Right cardiac atrium (tissue), 5 donors: Measurements from ENCODE around the gene MAPK8IP1. TPM values are rescaled to one million over a fixed set of nuclear protein-coding genes. Genes with fewer than 3 reads are reported as not detected.
A peak's percentile ranks its signal among the peaks of the same experiment; 100 is the strongest.
"Not testable (repeated sequence)": the region's sequence is repeated elsewhere in the genome, so short reads cannot be mapped to it uniquely, and the experiment has no call there.

Source experiments
- ATAC-seq, 2 donors: fragments of 200-7000 bp; cut with Tn5 transposase; one replicate each; pipeline versions ENCODE4 v1.8.0 to v1.9.1; 2020; ENCODE audit warnings: moderate library complexity in 2 of 2, mild to moderate bottlenecking in 1 of 2
- DNase-seq, 3 donors: peaks; one replicate each; pipeline ENCODE4 v3.0.0-alpha.2; 2020
- H3K27ac ChIP-seq: one replicate; pipeline ENCODE4 v1.5.1; 2013; ENCODE audit warnings: mild to moderate bottlenecking, low read length, control low read depth, moderate library complexity
- H3K27me3 ChIP-seq: one replicate; pipeline ENCODE4 v1.6.1; 2013; ENCODE audit not compliant: control insufficient read depth, insufficient read depth
- H3K4me1 ChIP-seq: one replicate; pipeline ENCODE4 v1.6.1; 2013; ENCODE audit warnings: low read length; ENCODE audit not compliant: control insufficient read depth, insufficient read depth
- H3K4me3 ChIP-seq: one replicate; pipeline ENCODE4 v1.5.1; 2013; ENCODE audit warnings: low read length, control low read depth
- H3K9me3 ChIP-seq: one replicate; pipeline ENCODE4 v1.6.1; 2013; ENCODE audit warnings: low read length; ENCODE audit not compliant: control insufficient read depth
- WGBS: extraction: QIAGEN DNeasy Blood & Tissue Kit; methylation state at CpG from one replicate; pipeline ENCODE4 v1.1.7; 2013; 5-methylcytosine and 5-hydroxymethylcytosine counted together
- intact Hi-C, 4 donors: fragments of 100-400 bp; cut with DNase I; formaldehyde crosslinking; loops; one replicate each; pipeline versions ENCODE4 v1.11.0 to v1.14.0; 2022 to 2023
- polyA plus RNA-seq: library from polyadenylated mRNA; stranded (reverse); fragments of 200-250 nt; gene quantifications from one replicate; pipeline ENCODE4 v1.2.3, GENCODE V29; 2013
- total RNA-seq, 4 donors: library from RNA; stranded (reverse); fragmentation: NEBNext Ultra II Directional; extraction: Animal tissue kit (Norgen Biotek cat#: 25700); gene quantifications; one replicate each; pipeline ENCODE4 v1.2.1, GENCODE V29; 2021
- donor health status: healthy with polysubstance abuse.
- donor health status: DM: no; HTN: yes; CAD: no.
- donor health status: DM: no; HTN: no; CAD: no.
- donor health status: DM: no; HTN: yes; CAD: no; lungs with severe emphysema.
- donor health status: DM: yes; HTN: yes; CAD: no.

MAPK8IP1 gene
- total and polyA plus RNA-seq, 5 donors = 5.8 to 7.4 (median 6.3) TPM

DNA sequence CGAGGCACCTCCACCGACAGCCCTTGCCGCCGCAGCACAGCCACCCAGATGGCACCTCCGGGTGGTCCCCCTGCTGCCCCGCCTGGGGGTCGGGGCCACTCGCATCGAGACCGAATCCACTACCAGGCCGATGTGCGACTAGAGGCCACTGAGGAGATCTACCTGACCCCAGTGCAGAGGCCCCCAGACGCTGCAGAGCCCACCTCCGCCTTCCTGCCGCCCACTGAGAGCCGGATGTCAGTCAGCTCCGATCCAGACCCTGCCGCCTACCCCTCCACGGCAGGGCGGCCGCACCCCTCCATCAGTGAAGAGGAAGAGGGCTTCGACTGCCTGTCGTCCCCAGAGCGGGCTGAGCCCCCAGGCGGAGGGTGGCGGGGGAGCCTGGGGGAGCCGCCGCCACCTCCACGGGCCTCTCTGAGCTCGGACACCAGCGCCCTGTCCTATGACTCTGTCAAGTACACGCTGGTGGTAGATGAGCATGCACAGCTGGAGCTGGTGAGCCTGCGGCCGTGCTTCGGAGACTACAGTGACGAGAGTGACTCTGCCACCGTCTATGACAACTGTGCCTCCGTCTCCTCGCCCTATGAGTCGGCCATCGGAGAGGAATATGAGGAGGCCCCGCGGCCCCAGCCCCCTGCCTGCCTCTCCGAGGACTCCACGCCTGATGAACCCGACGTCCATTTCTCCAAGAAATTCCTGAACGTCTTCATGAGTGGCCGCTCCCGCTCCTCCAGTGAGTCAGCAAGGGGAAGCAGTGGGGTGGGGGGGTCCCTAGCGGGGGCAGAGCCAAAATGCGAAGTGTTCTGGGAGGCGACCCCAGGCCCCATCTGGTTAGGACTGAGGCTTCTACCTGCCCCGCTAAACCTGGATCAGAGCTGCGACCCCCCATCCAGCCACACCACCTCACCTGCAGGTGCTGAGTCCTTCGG is 17.3 kb downstream of the MAPK8IP1 start:
- Histone ChIP-seq H3K9me3 (no peaks in the 10 kb centered on the region), H3K27ac (no peak overlapping the region), H3K4me1 (peaks cover 7% of the 10 kb centered on the region), H3K27me3 (no peaks in the 10 kb centered on the region), H3K4me3 (no peak overlapping the region)
- 91% methylated on average over 56 of the region's 56 CpGs for WGBS
- intact Hi-C loops = no loop called here
- peak in 2 of 3 donors; percentile 40 to 64 for DNase-seq
- ATAC-seq = no peak

DNA sequence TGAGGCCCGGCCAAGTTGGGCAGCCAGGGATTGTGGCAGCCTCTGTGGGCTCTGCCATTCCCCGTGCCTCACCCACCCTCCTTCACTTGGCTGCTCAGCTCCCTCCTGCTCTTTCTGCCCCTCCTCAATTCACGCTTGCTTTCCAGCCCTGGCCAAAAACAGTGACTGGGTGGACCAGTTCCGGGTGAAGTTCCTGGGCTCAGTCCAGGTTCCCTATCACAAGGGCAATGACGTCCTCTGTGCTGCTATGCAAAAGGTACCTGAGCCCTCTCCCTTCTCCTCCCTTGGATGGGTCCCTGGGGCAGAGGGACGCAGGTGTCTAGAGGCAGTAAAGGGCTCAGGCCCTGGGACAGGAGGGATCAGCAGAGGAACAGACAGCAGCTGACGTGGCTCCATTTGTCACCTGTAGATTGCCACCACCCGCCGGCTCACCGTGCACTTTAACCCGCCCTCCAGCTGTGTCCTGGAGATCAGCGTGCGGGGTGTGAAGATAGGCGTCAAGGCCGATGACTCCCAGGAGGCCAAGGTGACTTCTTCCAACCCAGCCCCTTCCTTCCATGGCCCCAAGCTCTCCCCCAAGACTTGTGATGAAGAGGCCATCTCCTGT is 19.0 kb downstream of the MAPK8IP1 start:
- DNase-seq = no peak
- Histone ChIP-seq H3K4me3 (no peak overlapping the region), H3K27ac (no peak overlapping the region), H3K9me3 (no peaks in the 10 kb centered on the region), H3K4me1 (peaks cover 4% of the 10 kb centered on the region), H3K27me3 (no peaks in the 10 kb centered on the region)
- intact Hi-C loops = no loop called here
- 79% methylated on average over 15 of the region's 15 CpGs for WGBS
- no peak for ATAC-seq

DNA sequence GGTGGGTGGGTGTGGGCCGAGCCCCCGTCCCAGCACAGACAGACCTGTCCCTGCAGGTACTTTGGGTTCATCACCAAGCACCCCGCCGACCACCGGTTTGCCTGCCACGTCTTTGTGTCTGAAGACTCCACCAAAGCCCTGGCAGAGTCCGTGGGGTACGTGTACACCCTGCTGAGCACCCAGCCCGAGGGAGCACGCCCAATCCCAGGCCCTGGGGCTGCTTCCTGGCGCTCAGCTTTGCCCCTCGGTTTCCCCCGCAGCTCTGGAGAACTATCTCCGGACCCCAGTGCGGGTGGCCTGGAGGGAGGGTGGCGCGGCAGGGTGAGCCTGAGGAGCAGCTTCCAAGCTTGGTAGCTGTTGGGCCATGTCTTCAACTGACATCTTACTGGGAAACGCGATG is 19.6 kb downstream of the MAPK8IP1 start:
- intact Hi-C loops = no loop called here
- Histone ChIP-seq H3K4me3 (no peak overlapping the region), H3K4me1 (peaks cover 4% of the 10 kb centered on the region), H3K27ac (no peak overlapping the region), H3K27me3 (no peaks in the 10 kb centered on the region), H3K9me3 (no peaks in the 10 kb centered on the region)
- 92% methylated on average over 19 of the region's 19 CpGs for WGBS
- DNase-seq (no peak), ATAC-seq (no peak)

DNA sequence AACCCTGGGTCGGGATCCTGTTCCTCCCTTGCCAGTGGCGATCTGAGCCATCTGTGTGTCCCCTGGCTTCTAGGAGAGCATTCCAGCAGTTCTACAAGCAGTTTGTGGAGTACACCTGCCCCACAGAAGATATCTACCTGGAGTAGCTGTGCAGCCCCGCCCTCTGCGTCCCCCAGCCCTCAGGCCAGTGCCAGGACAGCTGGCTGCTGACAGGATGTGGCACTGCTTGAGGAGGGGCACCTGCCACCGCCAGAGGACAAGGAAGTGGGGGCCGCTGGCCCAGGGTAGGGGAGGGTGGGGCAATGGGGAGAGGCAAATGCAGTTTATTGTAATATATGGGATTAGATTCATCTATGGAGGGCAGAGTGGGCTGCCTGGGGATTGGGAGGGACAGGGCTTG is 20.1 kb downstream of the MAPK8IP1 start:
- 78% methylated on average over 6 of the region's 6 CpGs for WGBS
- H3K4me3 ChIP-seq, DNase-seq, ATAC-seq, intact Hi-C loops, H3K27me3 ChIP-seq, H3K27ac ChIP-seq, H3K4me1 ChIP-seq, H3K9me3 ChIP-seq: not testable (repeated sequence)

DNA sequence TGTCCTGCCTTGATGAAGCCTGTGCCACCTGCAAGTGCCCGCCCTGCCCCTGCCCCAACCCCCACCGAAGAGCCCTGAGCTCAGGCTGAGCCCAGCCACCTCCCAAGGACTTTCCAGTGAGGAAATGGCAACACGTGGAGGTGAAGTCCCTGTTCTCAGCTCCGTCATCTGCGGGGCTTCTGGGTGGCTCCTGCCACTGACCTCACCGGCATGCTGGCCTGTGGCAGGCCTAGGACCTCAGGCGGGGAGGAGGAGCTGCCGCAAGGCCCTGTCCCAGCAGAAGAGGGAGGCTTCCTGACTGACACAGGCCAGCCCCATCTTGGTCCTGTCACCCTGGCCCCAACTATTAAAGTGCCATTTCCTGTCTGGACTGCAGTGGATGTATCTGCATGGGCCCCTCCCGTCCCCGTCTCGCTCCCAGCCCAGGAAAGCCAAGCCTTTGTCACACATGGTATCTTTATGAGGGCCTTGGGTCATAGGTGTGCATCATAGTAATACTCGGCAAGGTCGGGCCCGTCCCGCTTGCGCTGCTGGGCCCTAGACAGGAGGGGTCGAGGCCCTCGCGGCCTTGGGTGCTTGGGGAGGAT is 20.7 kb downstream of the MAPK8IP1 start:
- Histone ChIP-seq H3K4me3 (no peak overlapping the region), H3K4me1 (peaks cover under 1% of the 10 kb centered on the region), H3K27ac (no peak overlapping the region), H3K9me3 (no peaks in the 10 kb centered on the region), H3K27me3 (no peaks in the 10 kb centered on the region)
- WGBS = 66% methylated on average over 19 of the region's 19 CpGs
- intact Hi-C loops = no loop called here
- ATAC-seq (peak in 1 of 2 donors; percentile 3), DNase-seq (no peak)

DNA sequence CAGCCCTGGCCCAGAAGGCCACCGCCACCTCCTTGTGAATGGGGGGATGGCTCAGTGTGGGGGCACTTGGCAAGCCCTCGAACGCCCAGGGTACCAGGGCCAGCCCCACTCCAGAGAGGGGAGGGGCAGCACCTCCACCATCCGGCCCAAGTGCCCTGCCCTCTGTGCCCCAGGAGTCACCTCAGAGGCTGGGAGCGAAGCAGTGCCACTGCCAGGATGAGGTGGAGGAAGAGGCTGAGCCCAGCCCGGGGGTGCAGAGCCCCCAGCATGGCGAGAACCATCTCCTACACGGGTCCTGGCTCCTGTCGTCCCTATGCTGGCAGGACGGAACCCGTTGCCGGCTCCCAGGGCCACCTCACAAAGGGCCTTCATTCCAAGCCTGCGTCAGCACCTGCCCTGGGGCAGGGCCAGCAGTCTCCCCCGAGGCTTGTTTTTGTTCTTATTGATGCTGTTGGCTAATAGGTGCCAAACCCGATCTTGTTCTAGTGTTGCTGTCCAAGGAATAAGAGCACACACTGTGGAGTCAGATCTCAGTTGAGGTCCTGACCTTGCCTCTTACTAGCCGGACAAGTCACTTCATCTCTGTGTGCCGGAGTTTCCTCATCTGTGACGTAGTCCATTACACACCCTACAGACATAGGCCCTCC is 21.6 kb downstream of the MAPK8IP1 start, which contains the start of gene FREY1:
Gene FREY1 (minus strand): TSS at position 307 of the 647 bp plus-strand sequence. CDS start 26 bp downstream, at position 281.
- Histone ChIP-seq H3K4me1 (no peaks in the 10 kb centered on the region), H3K4me3 (no peak within 1 kb of the TSS), H3K27ac (no peak within 1 kb of the TSS), H3K27me3 (no peaks in the 10 kb centered on the region), H3K9me3 (no peaks in the 10 kb centered on the region)
- WGBS = 70% methylated on average over 18 of the region's 18 CpGs
- ATAC-seq (peak in 1 of 2 donors; percentile 4), DNase-seq (no peak)
- intact Hi-C loops = no loop called here

DNA sequence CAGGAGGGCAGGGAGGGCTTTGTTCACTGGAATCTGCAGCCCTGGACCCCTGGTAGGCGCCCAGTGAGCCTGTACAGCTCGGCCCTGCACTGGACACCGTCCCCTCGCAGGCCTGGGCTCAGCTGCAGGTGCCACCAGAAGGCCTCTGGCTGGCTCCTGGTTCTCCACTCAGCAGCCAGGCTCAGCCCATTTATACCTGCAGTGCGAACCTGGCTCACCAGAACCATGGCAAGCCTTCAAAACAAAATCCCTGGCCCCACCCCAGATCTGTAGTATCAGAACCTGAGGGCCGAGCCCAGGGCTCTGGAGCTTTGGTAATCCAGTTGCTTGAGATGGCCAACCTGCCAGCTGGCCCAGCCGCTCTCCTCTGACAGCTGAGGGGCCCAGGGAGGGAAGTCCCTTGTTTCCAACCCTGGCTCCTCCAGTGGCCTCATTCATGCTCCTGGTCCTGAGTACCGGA is 22.5 kb downstream of the MAPK8IP1 start:
- intact Hi-C loops = no loop called here
- H3K27ac ChIP-seq = no peak overlapping the region
- peak in 1 of 2 donors; percentile 4 for ATAC-seq
- 67% methylated on average over 8 of the region's 8 CpGs for WGBS
- no peaks in the 10 kb centered on the region for H3K27me3 ChIP-seq
- peak in 2 of 3 donors; percentile 53 to 70 for DNase-seq
- H3K4me3 ChIP-seq = no peak overlapping the region
- no peaks in the 10 kb centered on the region for H3K9me3 ChIP-seq
- no peaks in the 10 kb centered on the region for H3K4me1 ChIP-seq

DNA sequence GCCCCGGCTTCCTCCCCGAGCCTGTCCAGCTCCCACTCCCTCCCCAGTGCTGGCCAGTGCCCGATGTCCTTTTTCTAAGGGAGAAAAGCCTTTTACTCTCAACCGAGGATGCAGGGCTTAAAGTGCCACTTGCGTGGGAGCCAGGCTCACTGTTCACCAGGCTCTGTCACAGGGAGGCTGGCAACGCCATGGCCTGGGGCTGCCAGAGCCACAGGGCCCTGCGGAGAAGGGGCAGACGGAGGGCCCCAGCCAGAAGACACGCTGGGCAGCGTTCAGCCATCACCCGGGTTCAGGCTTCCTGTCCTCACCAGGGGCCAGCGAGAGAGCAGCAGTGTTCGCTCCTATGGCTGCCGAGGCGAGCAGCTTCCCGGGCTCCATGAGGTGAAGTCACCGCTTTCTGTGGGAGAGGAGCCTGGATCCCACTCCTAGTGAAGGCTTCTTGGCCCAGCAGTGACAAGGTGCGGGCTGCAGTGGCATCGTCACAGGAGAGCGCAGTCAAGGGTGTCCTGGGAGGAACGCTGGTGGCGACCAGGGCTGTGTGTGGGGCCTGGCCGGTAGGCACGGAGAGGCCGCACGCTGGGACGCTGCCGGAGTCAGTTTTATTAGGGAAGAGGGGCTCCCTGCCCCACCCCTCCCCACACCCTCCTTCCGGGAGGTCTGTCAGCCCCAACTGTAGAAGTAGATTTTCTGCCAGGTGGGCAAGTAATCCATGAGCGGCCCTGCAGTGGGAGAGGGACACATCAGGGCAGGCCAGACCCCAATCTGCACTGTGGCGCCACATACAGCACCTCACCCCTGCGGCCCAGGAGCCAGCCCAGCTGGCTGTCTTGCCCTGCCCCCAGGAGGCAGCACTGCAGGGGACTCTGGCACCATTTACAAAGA is 24.4 kb downstream of the MAPK8IP1 start:
- no peak overlapping the region for H3K4me3 ChIP-seq
- no peak for DNase-seq
- no peaks in the 10 kb centered on the region for H3K27me3 ChIP-seq
- no peak overlapping the region for H3K27ac ChIP-seq
- no peaks in the 10 kb centered on the region for H3K4me1 ChIP-seq
- intact Hi-C loops = no loop called here
- no peak for ATAC-seq
- no peaks in the 10 kb centered on the region for H3K9me3 ChIP-seq
- WGBS = 91% methylated on average over 32 of the region's 32 CpGs

DNA sequence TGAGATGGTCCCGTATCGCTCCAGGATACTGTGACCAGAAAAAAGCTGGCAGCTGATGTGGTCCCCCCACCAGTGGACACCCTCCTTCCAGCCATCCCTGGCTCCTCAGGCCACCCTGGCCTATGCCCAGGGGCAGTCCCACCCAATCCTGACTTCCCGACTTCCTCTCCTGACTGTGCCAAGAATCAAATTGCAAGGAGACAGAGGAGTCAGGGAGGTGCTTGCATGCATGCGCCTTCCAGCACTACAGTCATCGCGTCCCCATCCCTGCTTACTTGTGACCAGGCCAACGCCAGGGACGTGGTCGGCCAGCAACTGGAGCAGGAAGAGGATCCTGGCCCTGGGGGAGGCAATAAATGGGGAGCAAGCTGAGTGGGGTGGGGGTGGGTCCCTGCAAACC is 25.2 kb downstream of the MAPK8IP1 start:
- Histone ChIP-seq H3K27ac (no peak overlapping the region), H3K4me3 (no peak overlapping the region), H3K9me3 (no peaks in the 10 kb centered on the region), H3K4me1 (no peaks in the 10 kb centered on the region), H3K27me3 (no peaks in the 10 kb centered on the region)
- intact Hi-C loops = no loop called here
- DNase-seq = no peak
- 83% methylated on average over 9 of the region's 9 CpGs for WGBS
- no peak for ATAC-seq

DNA sequence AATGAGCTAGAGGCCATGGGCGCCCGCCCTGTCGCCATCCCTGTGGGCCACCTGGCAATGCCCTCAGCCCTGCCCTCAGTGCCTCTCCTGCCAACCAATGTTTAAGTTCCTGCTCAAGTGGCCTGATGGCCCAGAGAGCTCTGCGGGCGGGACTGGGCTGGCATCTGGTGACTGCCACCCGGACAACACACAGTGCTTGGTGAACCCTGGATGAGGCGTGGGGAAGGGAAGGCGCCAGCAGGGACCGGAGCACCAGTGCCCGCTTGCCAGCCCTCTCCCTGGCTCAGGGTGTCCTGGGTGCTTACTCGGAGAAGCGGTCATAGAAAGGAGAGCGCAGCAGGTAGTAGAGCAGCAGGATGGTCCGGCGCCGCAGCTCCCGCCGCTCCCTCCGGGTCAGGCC is 28.1 kb downstream of the MAPK8IP1 start:
- H3K27me3 ChIP-seq = no peaks in the 10 kb centered on the region
- DNase-seq (peak in 1 of 3 donors; percentile 60), ATAC-seq (no peak)
- H3K4me1 ChIP-seq = no peaks in the 10 kb centered on the region
- no peaks in the 10 kb centered on the region for H3K9me3 ChIP-seq
- no peak overlapping the region for H3K27ac ChIP-seq
- no peak overlapping the region for H3K4me3 ChIP-seq
- intact Hi-C loops = no loop called here
- 94% methylated on average over 19 of the region's 19 CpGs for WGBS
